Mesenchymal stem cell (in vitro differentiated cells and primary cell): ENCODE data around the gene ALDH16A1.

ENCODE experiments used
- DNase-seq: peaks from one replicate; pipeline ENCODE4 v3.0.0-alpha.2; 2013
- H2AFZ ChIP-seq: one replicate; pipeline ENCODE4 v1.6.1; 2013; ENCODE audit warnings: low read depth, mild to moderate bottlenecking, control low read depth, inconsistent platforms, low read length, moderate library complexity
- H2AK5ac ChIP-seq: 2 replicates; pipeline ENCODE4 v1.6.1; 2013; ENCODE audit warnings: low read length, moderate library complexity, mild to moderate bottlenecking, inconsistent platforms; ENCODE audit not compliant: severe bottlenecking
- H2BK120ac ChIP-seq: one replicate; pipeline ENCODE4 v1.6.1; 2013; ENCODE audit warnings: low read depth, mild to moderate bottlenecking, inconsistent platforms, low read length, moderate library complexity
- H2BK12ac ChIP-seq, 2 experiments: one replicate each; pipeline ENCODE4 v1.6.1; 2013; ENCODE audit warnings: inconsistent platforms in 2 of 2, low read length in 2 of 2, mild to moderate bottlenecking in 2 of 2, moderate library complexity in 2 of 2, control low read depth in 1 of 2
- H2BK15ac ChIP-seq: one replicate; pipeline ENCODE4 v1.6.1; 2013; ENCODE audit warnings: mild to moderate bottlenecking, low read depth, inconsistent platforms; ENCODE audit not compliant: poor library complexity, severe bottlenecking
- H2BK5ac ChIP-seq: 2 replicates; pipeline ENCODE4 v1.6.1; 2013; ENCODE audit warnings: low read depth, mild to moderate bottlenecking, low read length, control low read depth, inconsistent platforms; ENCODE audit not compliant: poor library complexity, severe bottlenecking
- H3K14ac ChIP-seq, 2 experiments: one replicate each; pipeline ENCODE4 v1.6.1; 2013; ENCODE audit warnings: inconsistent platforms in 2 of 2, low read length in 2 of 2, control low read depth in 1 of 2, mild to moderate bottlenecking in 1 of 2, moderate library complexity in 1 of 2
- H3K18ac ChIP-seq, 2 experiments: one replicate each; pipeline ENCODE4 v1.6.1; 2013; ENCODE audit warnings: inconsistent platforms in 2 of 2, low read length in 2 of 2, control low read depth in 1 of 2, low read depth in 1 of 2, mild to moderate bottlenecking in 1 of 2
- H3K23ac ChIP-seq, 2 experiments: one replicate each; pipeline ENCODE4 v1.6.1; 2013; ENCODE audit warnings: inconsistent platforms in 2 of 2, low read length in 2 of 2, mild to moderate bottlenecking in 2 of 2, moderate library complexity in 2 of 2, control low read depth in 1 of 2
- H3K27ac ChIP-seq: 2 replicates; pipeline ENCODE4 v1.5.1; 2013; ENCODE audit warnings: mild to moderate bottlenecking, moderate library complexity, low read length, control low read depth, inconsistent platforms; ENCODE audit not compliant: poor library complexity, severe bottlenecking
- H3K27me3 ChIP-seq, 2 experiments: 2 replicates each; pipeline versions ENCODE4 v1.6.1 to v1.7.0; 2013; ENCODE audit warnings: low read length in 2 of 2, mild to moderate bottlenecking in 2 of 2, moderate library complexity in 2 of 2, control low read depth in 1 of 2, inconsistent platforms in 1 of 2; ENCODE audit not compliant: control insufficient read depth in 1 of 2, insufficient read depth in 1 of 2
- H3K36me3 ChIP-seq, 2 experiments: 2 replicates each; pipeline versions ENCODE4 v1.6.1 to v1.7.0; 2013; ENCODE audit warnings: low read length in 2 of 2, control low read depth in 1 of 2, inconsistent platforms in 1 of 2, low read depth in 1 of 2, mild to moderate bottlenecking in 1 of 2; ENCODE audit not compliant: insufficient read depth in 2 of 2, control insufficient read depth in 1 of 2
- H3K4ac ChIP-seq, 2 experiments: one replicate each; pipeline ENCODE4 v1.6.1; 2013; ENCODE audit warnings: inconsistent platforms in 2 of 2, low read length in 2 of 2, mild to moderate bottlenecking in 2 of 2, moderate library complexity in 2 of 2, control low read depth in 1 of 2, low read depth in 1 of 2
- H3K4me1 ChIP-seq: 2 replicates; pipeline ENCODE4 v1.6.1; 2013; ENCODE audit warnings: low read depth, low read length, control low read depth; ENCODE audit not compliant: control insufficient read depth, insufficient read depth
- H3K4me2 ChIP-seq: 2 replicates; pipeline ENCODE4 v1.6.1; 2013; ENCODE audit warnings: low read length, mild to moderate bottlenecking, inconsistent platforms; ENCODE audit not compliant: poor library complexity, severe bottlenecking
- H3K4me3 ChIP-seq, 2 experiments: 2 replicates each; pipeline versions ENCODE4 v1.5.1 to v1.7.0; 2013; ENCODE audit warnings: low read length in 2 of 2, mild to moderate bottlenecking in 2 of 2, control low read depth in 1 of 2, low read depth in 1 of 2; ENCODE audit not compliant: insufficient read depth in 1 of 2
- H3K79me1 ChIP-seq: replicated peaks from 2 replicates; pipeline ENCODE4 v1.6.1; 2013; ENCODE audit warnings: mild to moderate bottlenecking, control low read depth, low read length, inconsistent platforms; ENCODE audit not compliant: poor library complexity, severe bottlenecking
- H3K9ac ChIP-seq: 2 replicates; pipeline ENCODE4 v1.7.0; 2013; ENCODE audit warnings: mild to moderate bottlenecking, low read length, moderate library complexity
- H3K9me3 ChIP-seq: 2 replicates; pipeline ENCODE4 v1.7.0; 2013; ENCODE audit warnings: mild to moderate bottlenecking, low read length; ENCODE audit not compliant: control insufficient read depth
- H4K8ac ChIP-seq: one replicate; pipeline ENCODE4 v1.6.1; 2013; ENCODE audit warnings: inconsistent platforms, mild to moderate bottlenecking, low read length, moderate library complexity
- H4K91ac ChIP-seq: one replicate; pipeline ENCODE4 v1.6.1; 2013; ENCODE audit warnings: mild to moderate bottlenecking, low read length, inconsistent platforms
- WGBS: methylation state at CpG from one replicate; pipeline ENCODE4 v1.1.7; 2013; ENCODE audit warnings: mixed read lengths; 5-methylcytosine and 5-hydroxymethylcytosine counted together

ALDH16A1 gene

DNA sequence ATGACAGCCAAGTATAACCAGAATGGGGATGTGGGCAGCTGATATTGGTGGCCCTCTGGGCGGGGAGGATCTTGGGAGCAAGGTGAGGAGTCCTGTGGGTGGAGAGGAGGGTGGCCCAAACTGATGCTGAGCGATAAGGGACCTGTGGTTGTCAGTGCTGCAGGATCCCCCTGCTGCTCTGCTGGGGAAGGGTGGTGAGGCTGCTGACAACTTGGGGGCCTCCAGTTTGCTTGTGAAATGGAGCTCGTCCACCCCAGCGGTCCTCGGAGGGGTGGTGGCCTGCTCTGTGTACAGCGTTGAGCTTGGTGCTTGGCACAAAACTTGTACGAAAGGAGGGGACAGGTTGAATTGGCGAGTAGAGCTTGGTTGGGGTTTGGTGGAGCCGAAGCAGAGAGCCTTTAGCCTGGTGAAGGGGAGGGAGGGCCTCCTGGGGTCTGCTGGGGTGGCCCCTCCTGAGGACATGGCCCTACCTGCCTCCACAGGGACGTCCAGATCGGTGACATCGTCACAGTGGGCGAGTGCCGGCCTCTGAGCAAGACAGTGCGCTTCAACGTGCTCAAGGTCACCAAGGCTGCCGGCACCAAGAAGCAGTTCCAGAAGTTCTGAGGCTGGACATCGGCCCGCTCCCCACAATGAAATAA, 46.1 kb downstream of the ALDH16A1 start:
- H2AFZ ChIP-seq, result no peak overlapping the region
- no peak overlapping the region for H3K23ac ChIP-seq
- no peak overlapping the region for H2BK12ac ChIP-seq
- H3K27me3 ChIP-seq, result no peaks in the 10 kb centered on the region
- H2BK120ac ChIP-seq, result no peak overlapping the region
- H3K4ac ChIP-seq, result no peak overlapping the region
- H3K79me1 ChIP-seq, result peaks cover 7% of the 10 kb centered on the region
- no peaks in the 10 kb centered on the region for H3K9me3 ChIP-seq
- no peak overlapping the region for H4K91ac ChIP-seq
- H3K4me2 ChIP-seq, result no peak overlapping the region
- peak overlapping the region; percentile 100 for H3K9ac ChIP-seq
- WGBS, result 94% methylated on average over 19 of the region's 19 CpGs
- no peak overlapping the region for H3K18ac ChIP-seq
- H2BK5ac ChIP-seq, result no peak overlapping the region
- no peak overlapping the region for H3K27ac ChIP-seq
- H3K14ac ChIP-seq, result no peak overlapping the region
- H2AK5ac ChIP-seq, result no peak overlapping the region
- H2BK15ac ChIP-seq, result no peak overlapping the region
- peaks cover 28% of the 10 kb centered on the region for H3K4me1 ChIP-seq
- peaks cover 31 to 33% of the 10 kb centered on the region in 2 experiments for H3K36me3 ChIP-seq
- DNase-seq, result no peak
- no peak overlapping the region for H4K8ac ChIP-seq
- peak overlapping the region in 1 of 2 experiments; percentile 0 for H3K4me3 ChIP-seq

DNA sequence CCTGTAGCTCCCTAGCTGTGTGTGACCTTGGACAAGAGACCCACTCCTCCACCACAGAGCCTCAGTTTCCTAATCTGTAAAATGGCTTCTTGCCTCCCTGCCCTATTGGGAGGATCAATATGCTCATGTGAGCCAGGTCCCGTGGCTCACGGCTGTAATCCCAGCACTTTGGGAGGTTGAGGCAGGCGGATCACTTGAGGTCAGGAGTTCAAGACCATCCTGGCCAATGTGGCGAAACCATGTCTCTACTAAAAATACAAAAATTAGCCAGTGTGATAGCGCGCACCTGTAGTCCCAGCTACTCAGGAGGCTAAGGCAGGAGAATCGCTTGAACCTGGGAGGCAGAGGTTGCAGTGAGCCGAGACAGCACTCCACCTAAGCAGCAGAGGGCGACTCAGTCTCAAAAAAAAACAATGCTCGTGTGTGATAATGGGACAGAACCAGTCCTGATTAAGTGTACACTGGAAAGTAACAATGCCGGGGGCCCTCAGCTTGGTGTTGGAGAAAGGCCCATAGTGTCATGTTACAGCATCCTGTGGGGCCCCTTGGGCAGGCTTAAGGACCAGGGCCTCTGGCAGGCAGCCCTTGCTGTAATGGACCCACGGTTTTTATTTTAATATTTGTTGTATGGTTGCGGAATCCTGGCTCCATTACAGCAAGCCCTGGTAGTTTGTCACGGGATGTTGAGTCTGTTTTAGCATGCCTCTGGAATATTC, 50.0 kb downstream of the ALDH16A1 start:
- Histone ChIP-seq H2BK120ac (no peak overlapping the region), H4K8ac (peak overlapping the region; percentile 66), H3K14ac (no peak overlapping the region), H3K23ac (no peak overlapping the region), H2AFZ (no peak overlapping the region), H2BK5ac (no peak overlapping the region), H4K91ac (no peak overlapping the region), H3K4ac (peak overlapping the region in 1 of 2 experiments; percentile 6), H3K4me1 (peaks cover 20% of the 10 kb centered on the region), H3K4me3 (peak overlapping the region in 1 of 2 experiments; percentile 44), H3K18ac (no peak overlapping the region), H2BK12ac (no peak overlapping the region), H3K9ac (peak overlapping the region; percentile 79), H3K27ac (no peak overlapping the region), H3K4me2 (no peak overlapping the region), H2AK5ac (no peak overlapping the region), H3K79me1 (peaks cover 7% of the 10 kb centered on the region), H3K9me3 (no peaks in the 10 kb centered on the region), H3K36me3 (peaks cover 23 to 25% of the 10 kb centered on the region in 2 experiments), H2BK15ac (peak overlapping the region; percentile 49), H3K27me3 (no peaks in the 10 kb centered on the region)
- WGBS, result 58% methylated on average over 14 of the region's 14 CpGs
- peak; percentile 79 for DNase-seq

DNA sequence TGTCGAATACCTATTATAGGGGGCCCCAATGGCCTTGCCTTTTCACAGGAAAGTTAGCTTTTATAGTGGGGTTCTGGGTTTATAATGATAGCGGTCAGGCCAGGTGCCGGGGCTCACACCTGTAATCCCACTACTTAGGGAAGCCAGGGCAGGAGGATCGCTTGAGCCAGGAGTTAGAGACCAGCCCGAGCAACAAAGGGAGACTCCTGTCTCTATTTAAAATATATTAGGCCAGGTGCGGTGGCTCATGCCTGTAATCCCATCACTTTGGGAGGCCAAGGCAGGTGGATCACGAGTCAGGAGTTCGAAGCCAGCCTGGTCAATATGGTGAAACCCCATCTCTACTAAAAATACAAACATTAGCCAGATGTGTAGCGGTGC, 50.5 kb downstream of the ALDH16A1 start:
- peak overlapping the region; percentile 79 for H3K9ac ChIP-seq
- H2BK5ac ChIP-seq, result no peak overlapping the region
- H3K79me1 ChIP-seq, result peaks cover 7% of the 10 kb centered on the region
- no peak overlapping the region for H3K14ac ChIP-seq
- H2BK120ac ChIP-seq, result peak overlapping the region; percentile 27
- no peak overlapping the region for H3K18ac ChIP-seq
- H3K36me3 ChIP-seq, result peaks cover 18 to 21% of the 10 kb centered on the region in 2 experiments
- H3K4ac ChIP-seq, result no peak overlapping the region
- H4K91ac ChIP-seq, result no peak overlapping the region
- no peak overlapping the region for H2BK15ac ChIP-seq
- H3K4me1 ChIP-seq, result peaks cover 18% of the 10 kb centered on the region
- H3K27me3 ChIP-seq, result no peaks in the 10 kb centered on the region
- H3K23ac ChIP-seq, result no peak overlapping the region
- no peaks in the 10 kb centered on the region for H3K9me3 ChIP-seq
- H2AFZ ChIP-seq, result no peak overlapping the region
- no peak overlapping the region for H3K27ac ChIP-seq
- peak overlapping the region in 1 of 2 experiments; percentile 44 for H3K4me3 ChIP-seq
- H3K4me2 ChIP-seq, result no peak overlapping the region
- no peak overlapping the region for H4K8ac ChIP-seq
- 81% methylated on average over 9 of the region's 9 CpGs for WGBS
- no peak overlapping the region for H2BK12ac ChIP-seq
- no peak overlapping the region for H2AK5ac ChIP-seq
- no peak for DNase-seq

DNA sequence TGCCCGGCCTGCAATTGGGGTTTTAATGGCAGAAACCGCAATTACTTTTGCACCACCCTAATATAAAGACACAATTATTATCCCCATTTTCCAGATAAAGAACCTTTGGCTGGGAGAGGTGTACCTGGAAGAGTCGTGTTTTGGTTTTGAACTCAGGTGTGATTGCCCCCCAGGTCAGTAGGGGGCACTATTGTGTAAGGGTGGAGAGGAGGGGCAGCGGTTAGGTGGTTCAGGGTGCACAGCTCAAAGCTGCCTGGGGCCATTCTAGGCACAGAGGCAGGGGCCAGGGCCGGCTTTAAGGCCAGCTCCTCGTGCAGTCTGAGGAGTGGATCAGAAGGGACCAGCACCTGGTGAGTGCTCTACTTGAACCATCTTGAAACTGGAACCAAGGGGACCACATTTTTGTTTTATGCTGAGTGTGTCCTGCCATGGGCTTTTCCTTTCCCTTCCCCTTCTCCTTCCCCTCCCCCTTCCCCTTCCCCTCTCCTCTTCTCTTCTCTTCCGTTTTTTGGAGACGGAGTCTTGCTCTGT, 53.6 kb downstream of the ALDH16A1 start:
- H4K8ac ChIP-seq, result no peak overlapping the region
- no peak overlapping the region for H2BK15ac ChIP-seq
- H2BK120ac ChIP-seq, result no peak overlapping the region
- H3K9me3 ChIP-seq, result no peaks in the 10 kb centered on the region
- no peak overlapping the region for H3K4me2 ChIP-seq
- H3K14ac ChIP-seq, result no peak overlapping the region
- H3K4ac ChIP-seq, result no peak overlapping the region
- no peak overlapping the region for H4K91ac ChIP-seq
- H3K79me1 ChIP-seq, result no peaks in the 10 kb centered on the region
- H2AK5ac ChIP-seq, result no peak overlapping the region
- no peaks in the 10 kb centered on the region for H3K27me3 ChIP-seq
- H2BK12ac ChIP-seq, result peak overlapping the region in 1 of 2 experiments; percentile 31
- DNase-seq, result peak; percentile 51
- WGBS, result 40% methylated on average over 6 of the region's 8 CpGs
- H2AFZ ChIP-seq, result no peak overlapping the region
- no peaks in the 10 kb centered on the region for H3K36me3 ChIP-seq
- H3K18ac ChIP-seq, result peak overlapping the region in 1 of 2 experiments; percentile 8
- no peak overlapping the region for H3K27ac ChIP-seq
- no peak overlapping the region for H3K4me3 ChIP-seq
- H3K4me1 ChIP-seq, result peaks cover 3% of the 10 kb centered on the region
- no peak overlapping the region for H2BK5ac ChIP-seq
- H3K23ac ChIP-seq, result no peak overlapping the region
- H3K9ac ChIP-seq, result no peak overlapping the region
